ENCODE measurements around the gene VCAM1.

VCAM1 gene

GRCh38 chr1:100782473-100783039 is 63.0 kb downstream of the VCAM1 start:
- DNase-seq, result no peak

GRCh38 chr1:100785470-100786052 is 66.0 kb downstream of the VCAM1 start:
- no peak for DNase-seq

- DNase-seq, result no peak
Measured at GRCh38 chr1:100786870-100787269, 67.3 kb downstream of the VCAM1 start.
